NCI-H1930 (cell line): ENCODE data around the gene CDKN3.
"Not testable (repeated sequence)": the region's sequence is repeated elsewhere in the genome, so short reads cannot be mapped to it uniquely, and the experiment has no call there.

Experiments used
- DNase-seq, 2 experiments: peaks; one replicate each; lab custom pipeline; 2025; lab: John Stamatoyannopoulos, UW

Gene CDKN3

GRCh38 chr14:54370323-54371198, 26.2 kb upstream of the CDKN3 start:
- no peak for DNase-seq

GRCh38 chr14:54374117-54374884, 22.5 kb upstream of the CDKN3 start:
- no peak for DNase-seq

- no peak for DNase-seq
Observed at GRCh38 chr14:54377501-54377900, 19.3 kb upstream of the CDKN3 start.

GRCh38 chr14:54378893-54379292, 17.9 kb upstream of the CDKN3 start:
- not testable (repeated sequence) for DNase-seq

- not testable (repeated sequence) for DNase-seq
Observed at GRCh38 chr14:54380558-54380957, 16.2 kb upstream of the CDKN3 start.

- no peak for DNase-seq
Observed at GRCh38 chr14:54381821-54382220, 15.0 kb upstream of the CDKN3 start.

- DNase-seq, result no peak
Observed at GRCh38 chr14:54383835-54384234, 13.0 kb upstream of the CDKN3 start.

- DNase-seq, result no peak
Observed at GRCh38 chr14:54385556-54385955, 11.3 kb upstream of the CDKN3 start.

GRCh38 chr14:54387328-54387727, 9.5 kb upstream of the CDKN3 start:
- no peak for DNase-seq

- DNase-seq, result no peak
Observed at GRCh38 chr14:54392131-54392859, 4.5 kb upstream of the CDKN3 start.

GRCh38 chr14:54392986-54393884, 3.6 kb upstream of the CDKN3 start:
- not testable (repeated sequence) for DNase-seq

GRCh38 chr14:54394596-54394995, 2.2 kb upstream of the CDKN3 start:
- DNase-seq, result no peak

GRCh38 chr14:54395284-54395683, 1.5 kb upstream of the CDKN3 start:
- DNase-seq, result no peak

- no peak for DNase-seq
Observed at GRCh38 chr14:54395716-54396115, 1.1 kb upstream of the CDKN3 start.

- no peak for DNase-seq
Observed at GRCh38 chr14:54396183-54396492, 669 bp upstream of the CDKN3 start.

- no peak for DNase-seq
Observed at GRCh38 chr14:54399560-54399959, 2.8 kb downstream of the CDKN3 start.

GRCh38 chr14:54403401-54404005, 6.7 kb downstream of the CDKN3 start:
- not testable (repeated sequence) for DNase-seq

- no peak for DNase-seq
Observed at GRCh38 chr14:54410215-54410614, 13.4 kb downstream of the CDKN3 start.

GRCh38 chr14:54411371-54411770, 14.6 kb downstream of the CDKN3 start:
- no peak for DNase-seq

GRCh38 chr14:54420478-54421142, 23.8 kb downstream of the CDKN3 start:
- no peak for DNase-seq

- DNase-seq, result no peak
Observed at GRCh38 chr14:54423991-54424390, 27.2 kb downstream of the CDKN3 start.
